ENCODE measurements around the gene PRDM10.

The PRDM10 gene

GRCh38 chr11:129950101-129951091, 52.2 kb downstream of the PRDM10 start:
- DNase-seq (ENCODE audit: low read depth) = peak; percentile 42
- no peak overlapping the region for H3K4me3 ChIP-seq (ENCODE audit: low read depth, low read length)

- no peak for DNase-seq (ENCODE audit: low read depth)
- H3K4me3 ChIP-seq (ENCODE audit: low read depth, low read length) = no peak overlapping the region
Observed at GRCh38 chr11:129948926-129949466, 53.6 kb downstream of the PRDM10 start.

- no peak for DNase-seq (ENCODE audit: low read depth)
- no peak overlapping the region for H3K4me3 ChIP-seq (ENCODE audit: low read depth, low read length)
Observed at GRCh38 chr11:129947474-129947873, 55.2 kb downstream of the PRDM10 start.

- H3K4me3 ChIP-seq (ENCODE audit: low read depth, low read length) = no peak overlapping the region
- no peak for DNase-seq (ENCODE audit: low read depth)
Observed at GRCh38 chr11:129946965-129947364, 55.7 kb downstream of the PRDM10 start.

GRCh38 chr11:129946256-129946655, 56.4 kb downstream of the PRDM10 start:
- DNase-seq (ENCODE audit: low read depth) = no peak
- H3K4me3 ChIP-seq (ENCODE audit: low read depth, low read length) = no peak overlapping the region

- H3K4me3 ChIP-seq (ENCODE audit: low read depth, low read length) = no peak overlapping the region
- no peak for DNase-seq (ENCODE audit: low read depth)
Observed at GRCh38 chr11:129945373-129945772, 57.3 kb downstream of the PRDM10 start.

GRCh38 chr11:129944696-129945095, 57.9 kb downstream of the PRDM10 start:
- H3K4me3 ChIP-seq (ENCODE audit: low read depth, low read length) = no peak overlapping the region
- no peak for DNase-seq (ENCODE audit: low read depth)

GRCh38 chr11:129943036-129943435, 59.6 kb downstream of the PRDM10 start:
- H3K4me3 ChIP-seq (ENCODE audit: low read depth, low read length) = no peak overlapping the region
- no peak for DNase-seq (ENCODE audit: low read depth)

GRCh38 chr11:129939510-129939909, 63.1 kb downstream of the PRDM10 start:
- H3K4me3 ChIP-seq (ENCODE audit: low read depth, low read length) = no peak overlapping the region
- DNase-seq (ENCODE audit: low read depth) = no peak

GRCh38 chr11:129938764-129939163, 63.9 kb downstream of the PRDM10 start:
- no peak for DNase-seq (ENCODE audit: low read depth)
- H3K4me3 ChIP-seq (ENCODE audit: low read depth, low read length) = no peak overlapping the region

GRCh38 chr11:129937592-129938238, 64.9 kb downstream of the PRDM10 start:
- DNase-seq (ENCODE audit: low read depth) = no peak
- H3K4me3 ChIP-seq (ENCODE audit: low read depth, low read length) = no peak overlapping the region

GRCh38 chr11:129935723-129936122, 66.9 kb downstream of the PRDM10 start:
- H3K4me3 ChIP-seq (ENCODE audit: low read depth, low read length) = no peak overlapping the region
- no peak for DNase-seq (ENCODE audit: low read depth)

GRCh38 chr11:129933891-129934290, 68.7 kb downstream of the PRDM10 start:
- no peak overlapping the region for H3K4me3 ChIP-seq (ENCODE audit: low read depth, low read length)
- DNase-seq (ENCODE audit: low read depth) = no peak

- H3K4me3 ChIP-seq (ENCODE audit: low read depth, low read length) = no peak overlapping the region
- no peak for DNase-seq (ENCODE audit: low read depth)
Observed at GRCh38 chr11:129933262-129933661, 69.4 kb downstream of the PRDM10 start.

GRCh38 chr11:129932381-129933067, 70.1 kb downstream of the PRDM10 start:
- no peak overlapping the region for H3K4me3 ChIP-seq (ENCODE audit: low read depth, low read length)
- DNase-seq (ENCODE audit: low read depth) = no peak

- DNase-seq (ENCODE audit: low read depth) = no peak
- no peak overlapping the region for H3K4me3 ChIP-seq (ENCODE audit: low read depth, low read length)
Observed at GRCh38 chr11:129930743-129931142, 71.9 kb downstream of the PRDM10 start.

GRCh38 chr11:129930296-129930695, 72.3 kb downstream of the PRDM10 start:
- H3K4me3 ChIP-seq (ENCODE audit: low read depth, low read length) = no peak overlapping the region
- DNase-seq (ENCODE audit: low read depth) = no peak

GRCh38 chr11:129929721-129930120, 72.9 kb downstream of the PRDM10 start:
- no peak overlapping the region for H3K4me3 ChIP-seq (ENCODE audit: low read depth, low read length)
- no peak for DNase-seq (ENCODE audit: low read depth)

GRCh38 chr11:129928923-129929692, 73.5 kb downstream of the PRDM10 start:
- DNase-seq (ENCODE audit: low read depth) = no peak
- H3K4me3 ChIP-seq (ENCODE audit: low read depth, low read length) = no peak overlapping the region
